HepG2 (cell line): Measurements from ENCODE around the gene PPA2. TPM values are rescaled to one million over a fixed set of nuclear protein-coding genes. Genes with fewer than 3 reads are reported as not detected.

Experiments used
- ATF7-NPFF ChIP-seq: sonication (generic); formaldehyde crosslinking; IDR thresholded peaks from 2 replicates; pipeline ENCODE4 v1.8.1; 2023; ENCODE audit warnings: mild to moderate bottlenecking, low read depth, missing genetic modification reagents, moderate library complexity
- CHD4 ChIP-seq: fragments of 200-600 bp; sonication (generic); IDR thresholded peaks from 2 replicates; pipeline ENCODE4 v1.7.0; 2017; ENCODE audit warnings: mild to moderate bottlenecking, low read length, borderline replicate concordance
- FOXA1 ChIP-seq, 2 experiments: fragments of 450-650 bp in 1 of 2; sonication (generic) in 1 of 2; formaldehyde crosslinking in 1 of 2; IDR thresholded peaks; 2 replicates each; pipeline versions ENCODE4 v1.4.0 to v1.6.1; 2016 to 2020; ENCODE audit warnings: missing genetic modification reagents in 1 of 2
- FOXO4 ChIP-seq: sonication (generic); formaldehyde crosslinking; conservative IDR thresholded peaks from 2 replicates; pipeline ENCODE4 v1.8.1; 2023; ENCODE audit warnings: missing genetic modification reagents
- GATAD2A ChIP-seq: IDR thresholded peaks from 2 replicates; pipeline ENCODE4 v1.6.1; 2016
- GFI1 ChIP-seq: sonication (generic); formaldehyde crosslinking; IDR thresholded peaks from 2 replicates; pipeline ENCODE4 v1.5.0; 2020; ENCODE audit warnings: missing genetic modification reagents, mild to moderate bottlenecking, borderline replicate concordance
- GPBP1L1 ChIP-seq: sonication (generic); formaldehyde crosslinking; IDR thresholded peaks from 2 replicates; pipeline ENCODE4 v1.5.0; 2020; ENCODE audit warnings: mild to moderate bottlenecking, missing genetic modification reagents
- ISL2 ChIP-seq: sonication (generic); formaldehyde crosslinking; IDR thresholded peaks from 2 replicates; pipeline ENCODE4 v1.5.0; 2020; ENCODE audit warnings: missing genetic modification reagents
- JUN ChIP-seq: sonication (generic); formaldehyde crosslinking; IDR thresholded peaks from 2 replicates; pipeline ENCODE4 v1.4.0; 2020; ENCODE audit warnings: mild to moderate bottlenecking, missing genetic modification reagents
- KDM1A ChIP-seq: IDR thresholded peaks from 2 replicates; pipeline ENCODE4 v1.6.1; 2016; ENCODE audit warnings: missing compliant biosample characterization
- KDM3A ChIP-seq: IDR thresholded peaks from 2 replicates; pipeline ENCODE4 v1.6.1; 2018; ENCODE audit warnings: low read depth, missing compliant biosample characterization
- MATR3 ChIP-seq: sonication (generic); formaldehyde crosslinking; IDR thresholded peaks from 2 replicates; pipeline ENCODE4 v1.4.0; 2020; ENCODE audit warnings: missing genetic modification reagents
- MTF2 ChIP-seq: sonication (generic); formaldehyde crosslinking; IDR thresholded peaks from 2 replicates; pipeline ENCODE4 v1.5.0; 2020; ENCODE audit warnings: missing genetic modification reagents, borderline replicate concordance
- NFYC ChIP-seq: IDR thresholded peaks from 2 replicates; pipeline ENCODE4 v1.6.1; 2016; ENCODE audit warnings: missing genetic modification reagents, missing compliant biosample characterization
- POGZ ChIP-seq: sonication (generic); formaldehyde crosslinking; IDR thresholded peaks from 2 replicates; pipeline ENCODE4 v1.4.0; 2020; ENCODE audit warnings: mild to moderate bottlenecking, missing genetic modification reagents
- RNF2 ChIP-seq: fragments of 450-650 bp; conservative IDR thresholded peaks from 2 replicates; pipeline ENCODE4 v1.6.1; 2016; ENCODE audit warnings: low read depth
- STAG1 ChIP-seq: sonication (generic); formaldehyde crosslinking; IDR thresholded peaks from 2 replicates; pipeline ENCODE4 v1.4.0; 2020; ENCODE audit warnings: missing genetic modification reagents
- TCF7L2 ChIP-seq: IDR thresholded peaks from 2 replicates; pipeline ENCODE4 v1.6.1; 2011; ENCODE audit warnings: mild to moderate bottlenecking, low read depth, low read length, moderate library complexity
- TGIF2 ChIP-seq: IDR thresholded peaks from 2 replicates; pipeline ENCODE4 v1.6.1; 2016; ENCODE audit warnings: control low read depth, missing compliant biosample characterization
- ZBTB14 ChIP-seq: sonication (generic); formaldehyde crosslinking; IDR thresholded peaks from 2 replicates; pipeline ENCODE4 v1.4.0; 2020; ENCODE audit warnings: missing genetic modification reagents
- ZNF251 ChIP-seq: sonication (generic); formaldehyde crosslinking; IDR thresholded peaks from 2 replicates; pipeline ENCODE4 v1.9.0; 2021; ENCODE audit warnings: mild to moderate bottlenecking, missing genetic modification reagents
- ZNF3 ChIP-seq: IDR thresholded peaks from 2 replicates; pipeline ENCODE4 v1.7.0; 2017; ENCODE audit warnings: inconsistent platforms
- ZNF646 ChIP-seq: sonication (generic); formaldehyde crosslinking; IDR thresholded peaks from 2 replicates; pipeline ENCODE4 v1.9.0; 2021; ENCODE audit warnings: mild to moderate bottlenecking, missing genetic modification reagents
- polyA plus RNA-seq, 8 experiments: library from polyadenylated mRNA; depleted of rRNA in 3 of 8; stranded (reverse) in 7 of 8; unstranded in 1 of 8; fragments of >200 nt; fragmentation: Illumina TruSeq in 4 of 8; extraction: Trizol in 4 of 8; gene quantifications; 2 replicates each; pipeline versions ENCODE4 v1.2.1 to v1.2.3, GENCODE V29; 2011 to 2016; ENCODE audit warnings: low read depth in 4 of 8, missing spikeins in 1 of 8, mixed read lengths in 1 of 8; ENCODE audit not compliant: insufficient read depth in 1 of 8
- total RNA-seq, 5 experiments: library from RNA; depleted of rRNA; stranded (reverse); fragments of >200 nt; fragmentation: Illumina TruSeq; extraction: Trizol; gene quantifications; 2 replicates each; pipeline ENCODE4 v1.2.3, GENCODE V29; 2016; ENCODE audit warnings: low read depth in 1 of 5

Gene PPA2
- total and polyA plus RNA-seq, 2 of the 13 experiments (the other 11 are each of a cell fraction or from before 2014, with no cell fraction given) = 44.2 to 70.6 TPM

GRCh38 chr4:105417624-105418023 is 56.2 kb downstream of the PPA2 start (continued):
- no peak for TF ChIP-seq FOXA1 (IDR thresholded peaks at IDR 0.05)
- no peak for TF ChIP-seq FOXA1 (CRISPR knock-in tag; IDR thresholded peaks at IDR 0.05)
- TF ChIP-seq MATR3 (CRISPR knock-in tag) = no peak
- peak; percentile 74 for TF ChIP-seq GATAD2A (CRISPR knock-in tag)
- TF ChIP-seq ZBTB14 = no peak
- TF ChIP-seq GFI1 (CRISPR knock-in tag) = peak; percentile 22; the same call in 1 of the 2 replicates
- no peak for TF ChIP-seq ZNF646 (CRISPR knock-in tag)
- TF ChIP-seq KDM3A = no peak
- no peak for TF ChIP-seq TGIF2 (CRISPR knock-in tag)
- no peak for TF ChIP-seq RNF2
- TF ChIP-seq ZNF3 (CRISPR knock-in tag) = no peak
- peak; percentile 95 for TF ChIP-seq POGZ
- no peak for TF ChIP-seq NFYC
- no peak for TF ChIP-seq ATF7-NPFF (CRISPR knock-in tag)
- 0 out of 2 replicates have a peak, but pooled peaks have one; percentile 53 for TF ChIP-seq CHD4
- TF ChIP-seq KDM1A (CRISPR knock-in tag) = 0 out of 2 replicates have a peak, but pooled peaks have one; percentile 43
- no peak for TF ChIP-seq ZNF251 (CRISPR knock-in tag)
- no peak for TF ChIP-seq FOXO4
- TF ChIP-seq JUN (CRISPR knock-in tag) = peak; percentile 48; the same call in 1 of the 2 replicates
- TF ChIP-seq STAG1 = no peak
- no peak for TF ChIP-seq TCF7L2
- TF ChIP-seq GPBP1L1 (CRISPR knock-in tag) = no peak
- no peak for TF ChIP-seq MTF2 (CRISPR knock-in tag)
- 0 out of 2 replicates have a peak, but pooled peaks have one; percentile 30 for TF ChIP-seq ISL2 (CRISPR knock-in tag)
